H1 (cell line): ENCODE measurements around the gene AKR7A2. TPM values are rescaled to one million over a fixed set of nuclear protein-coding genes. Genes with fewer than 3 reads are reported as not detected.
A peak's percentile ranks its signal among the peaks of the same experiment; 100 is the strongest.

Source experiments
- CTCF ChIA-PET: fragments of 300-600 bp; sonication (Branson Sonifier 250); formaldehyde crosslinking; loops from one replicate; lab custom pipeline; 2021; ENCODE audit not compliant: partially characterized antibody; lab: Charles Lee
- POLR2A ChIA-PET: fragments of 300-600 bp; sonication (Branson Sonifier 250); formaldehyde crosslinking; loops from one replicate; lab custom pipeline; 2021; ENCODE audit warnings: inconsistent platforms; ENCODE audit not compliant: partially characterized antibody; lab: Charles Lee
- DNase-seq, 2 experiments: peaks; one replicate each; pipeline versions ENCODE4 v3.0.0 to v3.0.0-alpha.2; 2010 to 2022; ENCODE audit warnings: low spot score in 2 of 2, low read depth in 1 of 2, mixed read lengths in 1 of 2
- FAIRE-seq: peaks from 2 replicates; lab custom pipeline; 2011; peaks lifted over from hg19 to GRCh38; lab: Jason Lieb, UNC
- H2AFZ ChIP-seq: 2 replicates; pipeline ENCODE4 v1.8.1; 2012; ENCODE audit warnings: low read length, inconsistent platforms
- H2AK5ac ChIP-seq: 2 replicates; pipeline ENCODE4 v1.6.1; 2013; ENCODE audit warnings: low read depth, low read length
- H2BK120ac ChIP-seq: replicated peaks from 2 replicates; pipeline ENCODE3; 2013; ENCODE audit warnings: low read depth, low read length, inconsistent platforms
- H2BK12ac ChIP-seq: 2 replicates; pipeline ENCODE4 v1.6.1; 2013; ENCODE audit warnings: low read depth, low read length
- H2BK15ac ChIP-seq: 2 replicates; pipeline ENCODE4 v1.6.1; 2013; ENCODE audit warnings: low read length
- H2BK20ac ChIP-seq: 2 replicates; pipeline ENCODE4 v1.6.1; 2013; ENCODE audit warnings: low read length
- H2BK5ac ChIP-seq: 2 replicates; pipeline ENCODE4 v1.6.1; 2013; ENCODE audit warnings: low read depth, low read length
- H3K14ac ChIP-seq: 2 replicates; pipeline ENCODE4 v1.6.1; 2013; ENCODE audit warnings: inconsistent platforms; ENCODE audit not compliant: insufficient read length
- H3K18ac ChIP-seq: 2 replicates; pipeline ENCODE4 v1.6.1; 2013; ENCODE audit warnings: low read length; ENCODE audit errors: extremely low read depth
- H3K23ac ChIP-seq: 2 replicates; pipeline ENCODE4 v1.6.1; 2013; ENCODE audit warnings: inconsistent platforms; ENCODE audit not compliant: insufficient read length
- H3K23me2 ChIP-seq: 2 replicates; pipeline ENCODE4 v1.6.1; 2013; ENCODE audit warnings: low read depth, low read length
- H3K27ac ChIP-seq: 2 replicates; pipeline ENCODE4 v1.6.1; 2011; ENCODE audit warnings: low read depth, low read length, inconsistent platforms
- H3K27me3 ChIP-seq, 4 experiments: replicated peaks in 1 of 4; 1 replicate in 1 of 4; 2 replicates in 3 of 4; pipeline versions ENCODE4 v1.6.1 to v1.8.1; 2011 to 2013; ENCODE audit warnings: low read length in 3 of 4, mild to moderate bottlenecking in 3 of 4, inconsistent platforms in 2 of 4, mixed read lengths in 2 of 4, moderate library complexity in 1 of 4; ENCODE audit not compliant: control insufficient read depth in 3 of 4, insufficient read depth in 3 of 4; ENCODE audit errors: extremely low read depth in 1 of 4
- H3K36me3 ChIP-seq, 4 experiments: 2 replicates each; pipeline versions ENCODE4 v1.6.1 to v1.8.1; 2011 to 2013; ENCODE audit warnings: mild to moderate bottlenecking in 4 of 4, low read length in 3 of 4, moderate library complexity in 2 of 4, control low read depth in 1 of 4, inconsistent platforms in 1 of 4; ENCODE audit not compliant: insufficient read depth in 4 of 4, control insufficient read depth in 2 of 4
- H3K4ac ChIP-seq: replicated peaks from 2 replicates; pipeline ENCODE3; 2013; ENCODE audit warnings: low read length, low read depth, mixed read lengths, inconsistent platforms; ENCODE audit not compliant: insufficient read length
- H3K4me1 ChIP-seq, 4 experiments: replicated peaks in 1 of 4; 1 replicate in 1 of 4; 2 replicates in 3 of 4; pipeline versions ENCODE4 v1.6.1 to v1.8.1; 2011 to 2013; ENCODE audit warnings: low read length in 3 of 4, inconsistent platforms in 2 of 4, mixed read lengths in 1 of 4; ENCODE audit not compliant: insufficient read depth in 4 of 4, control insufficient read depth in 3 of 4
- H3K4me2 ChIP-seq, 2 experiments: 2 replicates each; pipeline versions ENCODE4 v1.6.1 to v1.8.1; 2011 to 2013; ENCODE audit warnings: low read depth in 2 of 2, low read length in 2 of 2, control low read depth in 1 of 2, inconsistent platforms in 1 of 2, mild to moderate bottlenecking in 1 of 2; ENCODE audit not compliant: insufficient read depth in 1 of 2
- H3K4me3 ChIP-seq, 4 experiments: fragments of 200-600, 300-600 bp in 1 of 4; sonication (generic), shearing (Covaris generic), sonication (Bioruptor Twin) in 1 of 4; 2 replicates each; pipeline versions ENCODE4 v1.5.1 to v1.8.1; 2011 to 2016; ENCODE audit warnings: low read length in 4 of 4, low read depth in 3 of 4, control low read depth in 2 of 4, inconsistent platforms in 2 of 4, mild to moderate bottlenecking in 2 of 4, mixed read lengths in 1 of 4, moderate library complexity in 1 of 4; ENCODE audit not compliant: insufficient read depth in 2 of 4; ENCODE audit errors: extremely low read depth in 1 of 4
- H3K56ac ChIP-seq: replicated peaks from 2 replicates; pipeline ENCODE3; 2013; ENCODE audit warnings: low read depth, mild to moderate bottlenecking, mixed read lengths, low read length, inconsistent platforms; ENCODE audit not compliant: insufficient read length
- H3K79me1 ChIP-seq: 2 replicates; pipeline ENCODE4 v1.6.1; 2013; ENCODE audit warnings: low read depth, low read length, control low read depth
- H3K79me2 ChIP-seq, 2 experiments: 2 replicates each; pipeline versions ENCODE4 v1.6.1 to v1.8.1; 2012 to 2013; ENCODE audit warnings: low read length in 2 of 2, mild to moderate bottlenecking in 2 of 2, inconsistent platforms in 1 of 2; ENCODE audit not compliant: insufficient read depth in 2 of 2, control insufficient read depth in 1 of 2
- H3K9ac ChIP-seq, 4 experiments: replicated peaks in 1 of 4; 1 replicate in 1 of 4; 2 replicates in 3 of 4; pipeline versions ENCODE4 v1.6.1 to v1.8.1; 2011 to 2013; ENCODE audit warnings: low read depth in 3 of 4, low read length in 3 of 4, control low read depth in 2 of 4, mild to moderate bottlenecking in 2 of 4, moderate library complexity in 2 of 4, inconsistent platforms in 1 of 4; ENCODE audit errors: extremely low read depth in 1 of 4
- H3K9me3 ChIP-seq, 2 experiments: 2 replicates each; pipeline versions ENCODE4 v1.6.1 to v1.8.1; 2012 to 2013; ENCODE audit warnings: mild to moderate bottlenecking in 2 of 2, moderate library complexity in 2 of 2, control low read depth in 1 of 2, inconsistent platforms in 1 of 2, low read depth in 1 of 2, low read length in 1 of 2, mixed read lengths in 1 of 2; ENCODE audit not compliant: insufficient read depth in 2 of 2
- H4K20me1 ChIP-seq, 2 experiments: replicated peaks in 1 of 2; 2 replicates each; pipeline versions ENCODE3 to v1.8.1; 2011 to 2013; ENCODE audit warnings: inconsistent platforms in 2 of 2, low read length in 2 of 2, mild to moderate bottlenecking in 1 of 2; ENCODE audit not compliant: insufficient read depth in 2 of 2, control insufficient read depth in 1 of 2
- H4K5ac ChIP-seq: 2 replicates; pipeline ENCODE4 v1.6.1; 2013; ENCODE audit warnings: low read length, low read depth, mixed read lengths, inconsistent platforms; ENCODE audit not compliant: insufficient read length
- H4K8ac ChIP-seq: 2 replicates; pipeline ENCODE4 v1.8.0; 2013; ENCODE audit warnings: mild to moderate bottlenecking, moderate library complexity, low read length, inconsistent platforms; ENCODE audit not compliant: insufficient read depth; ENCODE audit errors: extremely low read depth
- H4K91ac ChIP-seq: replicated peaks from 2 replicates; pipeline ENCODE3; 2013; ENCODE audit warnings: low read length, mixed read lengths, inconsistent platforms; ENCODE audit not compliant: insufficient read length
- CHD1 ChIP-seq: IDR thresholded peaks from 2 replicates; pipeline ENCODE4 v1.6.1; 2012; ENCODE audit warnings: low read depth, low read length, improper control_type of control experiment
- CTBP2 ChIP-seq: IDR thresholded peaks from 2 replicates; pipeline ENCODE4 v1.7.0; 2011; ENCODE audit warnings: borderline replicate concordance, mild to moderate bottlenecking, moderate library complexity, mixed read lengths, low read length; ENCODE audit not compliant: insufficient read depth, insufficient read length
- EP300 ChIP-seq, 2 experiments: IDR thresholded peaks; 1 replicate in 1 of 2; 2 replicates in 1 of 2; pipeline ENCODE4 v1.6.1; 2011 to 2012; ENCODE audit warnings: low read depth in 2 of 2, low read length in 2 of 2, mild to moderate bottlenecking in 2 of 2, borderline replicate concordance in 1 of 2, inconsistent platforms in 1 of 2, moderate library complexity in 1 of 2
- GABPA ChIP-seq: IDR thresholded peaks from 2 replicates; pipeline ENCODE4 v1.6.1; 2011; ENCODE audit warnings: mild to moderate bottlenecking, low read length, moderate library complexity, borderline replicate concordance; ENCODE audit not compliant: insufficient read depth
- HDAC2 ChIP-seq, 2 experiments: fragments of 300-600 bp in 1 of 2; sonication (generic) in 1 of 2; IDR thresholded peaks; 2 replicates each; pipeline ENCODE4 v1.6.1; 2011 to 2012; ENCODE audit warnings: low read depth in 2 of 2, low read length in 2 of 2, mild to moderate bottlenecking in 2 of 2, moderate library complexity in 2 of 2, borderline replicate concordance in 1 of 2, inconsistent platforms in 1 of 2
- KDM1A ChIP-seq: fragments of 200-600, 300-600 bp; sonication (generic); IDR thresholded peaks from 2 replicates; pipeline ENCODE4 v1.7.1; 2016; ENCODE audit warnings: mild to moderate bottlenecking, low read length, borderline replicate concordance
- NANOG ChIP-seq: IDR thresholded peaks from 2 replicates; pipeline ENCODE4 v1.6.1; 2011; ENCODE audit warnings: low read length, low read depth, mild to moderate bottlenecking, inconsistent platforms; ENCODE audit not compliant: insufficient read depth, poor library complexity, severe bottlenecking
- RAD21 ChIP-seq, 2 experiments: IDR thresholded peaks in 1 of 2; conservative IDR thresholded peaks in 1 of 2; 2 replicates each; pipeline ENCODE4 v1.6.1; 2011; ENCODE audit warnings: low read depth in 2 of 2, low read length in 2 of 2, improper control_type of control experiment in 1 of 2, inconsistent platforms in 1 of 2, mild to moderate bottlenecking in 1 of 2, moderate library complexity in 1 of 2
- SIRT6 ChIP-seq: IDR thresholded peaks from one replicate; pipeline ENCODE4 v1.7.1; 2012; ENCODE audit warnings: low read length, inconsistent platforms
- WGBS, 2 experiments: shearing (Covaris generic) in 1 of 2; methylation state at CpG; one replicate each; pipeline versions ENCODE4 v1.1.6 to v1.1.7; 2013 to 2015; ENCODE audit warnings: low lambda C conversion rate in 2 of 2, mixed read lengths in 2 of 2, inconsistent platforms in 1 of 2, low coverage in 1 of 2, missing lambda C conversion rate in 1 of 2; ENCODE audit not compliant: insufficient replicate concordance in 2 of 2, insufficient coverage in 1 of 2, insufficient read length in 1 of 2; ENCODE audit errors: extremely low coverage in 1 of 2, missing lambda C conversion rate in 1 of 2; 5-methylcytosine and 5-hydroxymethylcytosine counted together
- polyA plus RNA-seq, 7 experiments: library from polyadenylated mRNA; depleted of rRNA in 3 of 7; stranded (reverse) in 5 of 7; unstranded in 2 of 7; fragments of >200 nt in 5 of 7; fragments of 200-250 nt in 2 of 7; gene quantifications; 1 replicate in 5 of 7; 2 replicates in 1 of 7; 4 replicates in 1 of 7; pipeline versions ENCODE4 v1.2.1 to v1.2.3, GENCODE V29; 2011 to 2013; ENCODE audit warnings: missing spikeins in 2 of 7, mixed read lengths in 2 of 7
- total RNA-seq: library from RNA; stranded (reverse); fragmentation: NEBNext Ultra II Directional; extraction: Animal tissue kit (Norgen Biotek cat#: 25700); gene quantifications from 2 replicates; pipeline ENCODE4 v1.2.1, GENCODE V29; 2021

AKR7A2 gene
- total and polyA plus RNA-seq, 2 of the 8 experiments (the other 6 are each of a cell fraction or from before 2014, with no cell fraction given), result 32.0 to 48.3 TPM

DNA sequence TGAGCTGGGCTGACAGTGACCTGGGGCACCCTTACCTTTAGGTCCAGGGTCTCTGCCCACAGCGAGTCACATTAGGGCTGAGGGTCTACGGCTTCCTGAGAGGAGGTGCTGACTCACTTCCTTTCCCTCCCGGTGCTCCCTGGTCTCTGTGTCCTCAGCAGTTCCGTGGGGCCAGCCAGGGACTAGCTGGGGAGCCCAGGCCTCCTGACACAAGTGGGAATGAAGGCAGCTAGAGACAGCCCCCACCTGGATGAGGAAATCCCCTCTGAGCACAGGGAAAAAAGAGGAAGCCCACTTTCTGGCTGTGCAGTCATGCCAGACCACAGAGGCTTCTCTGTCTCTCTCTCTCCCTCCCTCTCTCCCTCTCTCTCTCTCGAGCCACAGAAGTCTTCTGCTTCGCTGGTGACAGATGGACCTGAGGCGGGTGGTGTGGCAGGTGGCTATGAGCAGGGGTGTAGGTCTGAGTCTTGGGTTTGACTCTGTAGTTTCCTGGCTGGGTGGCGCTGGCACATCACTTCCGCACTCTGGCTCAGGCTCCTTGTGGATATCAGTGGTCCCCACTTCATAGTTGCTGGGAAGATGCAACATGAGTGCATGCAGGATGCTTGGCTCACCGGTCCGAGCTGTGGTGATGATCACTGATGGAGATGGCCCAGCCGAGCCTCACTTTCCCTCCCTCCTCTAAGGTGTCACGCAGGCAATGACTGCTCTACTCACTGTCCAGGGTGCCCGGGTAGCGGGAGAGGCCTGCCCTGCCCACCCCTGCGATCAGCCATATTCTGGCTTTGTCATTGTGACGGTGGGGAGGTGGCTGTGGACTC is 3.6 kb upstream of the AKR7A2 start:
- H2BK12ac ChIP-seq, result 0 out of 2 replicates have a peak overlapping the region, but pooled peaks have one; percentile 27
- ChIA-PET POLR2A (interaction anchor here (0.6 to 16.9 kb wide), 3 partner anchors 15 to 172 kb away, joined by 4 to 143 read pairs (median 25); partner anchors contain the start of genes EMC1 and MRTO4), CTCF (interaction anchor here (0.6 to 2.2 kb wide), 4 partner anchors 10 to 332 kb away, joined by 3 to 9 read pairs (median 4); no protein-coding TSS in a partner anchor)
- H3K36me3 ChIP-seq, result peaks cover 0 to 6% (median 0%) of the 10 kb centered on the region in 4 experiments; a peak in 3 of 8 replicates
- no peak overlapping the region for H2BK120ac ChIP-seq
- no peak overlapping the region for H2BK5ac ChIP-seq
- H3K14ac ChIP-seq, result no peak overlapping the region
- no peak for DNase-seq
- no peaks in the 10 kb centered on the region for H3K79me1 ChIP-seq
- no peak overlapping the region for H4K91ac ChIP-seq
- H2AK5ac ChIP-seq, result no peak overlapping the region
- H3K18ac ChIP-seq, result no peak overlapping the region
- H2BK15ac ChIP-seq, result no peak overlapping the region
- no peak for FAIRE-seq
- no peaks in the 10 kb centered on the region for H3K9me3 ChIP-seq
- H3K56ac ChIP-seq, result no peak overlapping the region
- H3K79me2 ChIP-seq, result peaks cover 0 to 2% of the 10 kb centered on the region in 2 experiments; a peak in 1 of 4 replicates
- H3K4ac ChIP-seq, result no peak overlapping the region
- peaks cover 10% of the 10 kb centered on the region; the same call in 1 of the 2 replicates for H3K23me2 ChIP-seq
- H4K8ac ChIP-seq, result no peak overlapping the region; the same call in 1 of the 2 replicates
- no peak overlapping the region for H4K5ac ChIP-seq
- H3K4me3 ChIP-seq, result no peak overlapping the region
- peaks cover 0 to 4% (median 1%) of the 10 kb centered on the region in 4 experiments; a peak in 1 of 7 replicates for H3K27me3 ChIP-seq
- H2AFZ ChIP-seq, result no peak overlapping the region
- H2BK20ac ChIP-seq, result no peak overlapping the region
- 88% methylated on average over 17 of the region's 17 CpGs; no CpG with 5 or more reads in 1 of the 2 experiments for WGBS, 2 experiments
- peaks cover 0 to 17% (median 11%) of the 10 kb centered on the region in 4 experiments; a peak in 6 of 7 replicates for H3K4me1 ChIP-seq
- H3K27ac ChIP-seq, result no peak overlapping the region
- no peak overlapping the region for H3K9ac ChIP-seq
- H3K4me2 ChIP-seq, result no peak overlapping the region
- H4K20me1 ChIP-seq, result peaks cover 3 to 19% of the 10 kb centered on the region in 2 experiments
- no peak overlapping the region for H3K23ac ChIP-seq
- TF ChIP-seq GABPA (no peak), NANOG (no peak), CHD1 (no peak), KDM1A (no peak), EP300 (IDR thresholded peaks at IDR 0.05; ENCODE audit: borderline replicate concordance in 1 of 2, low read depth in 2 of 2, low read length in 2 of 2) (no peak), SIRT6 (no peak), RAD21 (IDR thresholded peaks at IDR 0.05 in 1 of 2, conservative IDR thresholded peaks at IDR 0.05 in 1 of 2; ENCODE audit: low read depth in 2 of 2, low read length in 2 of 2) (no peak), HDAC2 (IDR thresholded peaks at IDR 0.05; ENCODE audit: borderline replicate concordance in 1 of 2, low read depth in 2 of 2, low read length in 2 of 2) (no peak), CTBP2 (no peak)
